ENCODE results near the gene PLCL1. TPM values are rescaled to one million over a fixed set of nuclear protein-coding genes. Genes with fewer than 3 reads are reported as not detected.

Gene PLCL1
- total RNA-seq, 1 experiment from 2014 or later: not detected

- H2AFZ ChIP-seq: no peak overlapping the region
Measured at GRCh38 chr2:197793456-197793855, 10.9 kb upstream of the PLCL1 start.

GRCh38 chr2:197795277-197795676 is 9.1 kb upstream of the PLCL1 start:
- Histone ChIP-seq H2AFZ (no peak overlapping the region), H3K4me3 (no peak overlapping the region), H3K36me3 (ENCODE audit: low read depth) (no peaks in the 10 kb centered on the region), H3K27me3 (ENCODE audit: insufficient read depth, low read depth) (no peaks in the 10 kb centered on the region), H3K9me3 (ENCODE audit: insufficient read depth, low read depth) (no peaks in the 10 kb centered on the region), H3K9me2 (ENCODE audit: insufficient read depth) (no peaks in the 10 kb centered on the region), H3K4me2 (no peak overlapping the region), H4K20me1 (ENCODE audit: insufficient read depth) (no peaks in the 10 kb centered on the region), H3K4me1 (replicated peaks; ENCODE audit: insufficient read depth) (no peaks in the 10 kb centered on the region), H3K79me2 (ENCODE audit: low read depth) (no peaks in the 10 kb centered on the region), H3F3A (ENCODE audit: insufficient read depth, low read depth) (no peaks in the 10 kb centered on the region; the same call in 1 of the 2 replicates), H3K27ac (no peak overlapping the region)
- intact Hi-C loops (cut with micrococcal nuclease; ENCODE audit: unreplicated experiment): no loop called here
- POLR2A ChIA-PET (ENCODE audit: unreplicated experiment): no interaction called here
- CTCF ChIA-PET: no interaction called here
- TF ChIP-seq EZH2 (IDR thresholded peaks at IDR 0.05; ENCODE audit: low read depth) (no peak), CTCF (conservative IDR thresholded peaks at IDR 0.05) (no peak)
- no peak for DNase-seq
- no TSS peak for BruUV-seq (replicated peaks)

More at GRCh38 chr2:197793456-197793855, 10.9 kb upstream of the PLCL1 start:
- no peak overlapping the region for H3K4me2 ChIP-seq
- H3K27ac ChIP-seq: no peak overlapping the region
- no peaks in the 10 kb centered on the region for H4K20me1 ChIP-seq (ENCODE audit: insufficient read depth)
- ChIA-PET CTCF (no interaction called here), POLR2A (ENCODE audit: unreplicated experiment) (no interaction called here)
- no peaks in the 10 kb centered on the region for H3K9me2 ChIP-seq (ENCODE audit: insufficient read depth)
- BruUV-seq (replicated peaks): no TSS peak
- no peaks in the 10 kb centered on the region for H3K27me3 ChIP-seq (ENCODE audit: insufficient read depth, low read depth)
- no peak for DNase-seq
- no peaks in the 10 kb centered on the region for H3K9me3 ChIP-seq (ENCODE audit: insufficient read depth, low read depth)
- H3K4me3 ChIP-seq: no peak overlapping the region
- no peak for TF ChIP-seq CTCF (conservative IDR thresholded peaks at IDR 0.05)
- no peak for TF ChIP-seq EZH2 (IDR thresholded peaks at IDR 0.05; ENCODE audit: low read depth)
- no peaks in the 10 kb centered on the region for H3K79me2 ChIP-seq (ENCODE audit: low read depth)
- H3K36me3 ChIP-seq (ENCODE audit: low read depth): no peaks in the 10 kb centered on the region
- intact Hi-C loops (cut with micrococcal nuclease; ENCODE audit: unreplicated experiment): no loop called here
- H3K4me1 ChIP-seq (replicated peaks; ENCODE audit: insufficient read depth): no peaks in the 10 kb centered on the region
- no peaks in the 10 kb centered on the region; the same call in 1 of the 2 replicates for H3F3A ChIP-seq (ENCODE audit: insufficient read depth, low read depth)

- no peaks in the 10 kb centered on the region; the same call in 1 of the 2 replicates for H3K9me3 ChIP-seq (ENCODE audit: insufficient read depth, low read depth)
- ChIA-PET POLR2A (ENCODE audit: unreplicated experiment) (no interaction called here), CTCF (no interaction called here)
- H3K27ac ChIP-seq: no peak overlapping the region
- H3K36me3 ChIP-seq (ENCODE audit: low read depth): no peaks in the 10 kb centered on the region
- no TSS peak for BruUV-seq (replicated peaks)
- TF ChIP-seq EZH2 (IDR thresholded peaks at IDR 0.05; ENCODE audit: low read depth): no peak
- H3K4me2 ChIP-seq: no peak overlapping the region
- no peak overlapping the region for H2AFZ ChIP-seq
- H3K4me1 ChIP-seq (replicated peaks; ENCODE audit: insufficient read depth): no peaks in the 10 kb centered on the region
- DNase-seq: no peak
- no peaks in the 10 kb centered on the region for H3F3A ChIP-seq (ENCODE audit: insufficient read depth, low read depth)
- H4K20me1 ChIP-seq (ENCODE audit: insufficient read depth): no peaks in the 10 kb centered on the region
- no peaks in the 10 kb centered on the region for H3K27me3 ChIP-seq (ENCODE audit: insufficient read depth, low read depth)
- no peaks in the 10 kb centered on the region for H3K9me2 ChIP-seq (ENCODE audit: insufficient read depth)
- no peaks in the 10 kb centered on the region for H3K79me2 ChIP-seq (ENCODE audit: low read depth)
- intact Hi-C loops (cut with micrococcal nuclease; ENCODE audit: unreplicated experiment): no loop called here
- no peak overlapping the region for H3K4me3 ChIP-seq
Measured at GRCh38 chr2:197798187-197798586, 6.2 kb upstream of the PLCL1 start.

- CTCF ChIA-PET: no interaction called here
Measured at GRCh38 chr2:197799068-197799467, 5.3 kb upstream of the PLCL1 start.

More at GRCh38 chr2:197799068-197799467, 5.3 kb upstream of the PLCL1 start:
- Histone ChIP-seq H3K9me2 (ENCODE audit: insufficient read depth) (no peaks in the 10 kb centered on the region), H3K4me3 (no peak overlapping the region), H3K36me3 (ENCODE audit: low read depth) (no peaks in the 10 kb centered on the region), H3K27me3 (ENCODE audit: insufficient read depth, low read depth) (peaks cover 4% of the 10 kb centered on the region), H3K4me2 (no peak overlapping the region), H2AFZ (no peak overlapping the region), H3K4me1 (replicated peaks; ENCODE audit: insufficient read depth) (no peaks in the 10 kb centered on the region), H3K79me2 (ENCODE audit: low read depth) (no peaks in the 10 kb centered on the region), H3K27ac (no peak overlapping the region), H3K9me3 (ENCODE audit: insufficient read depth, low read depth) (no peaks in the 10 kb centered on the region; the same call in 1 of the 2 replicates), H3F3A (ENCODE audit: insufficient read depth, low read depth) (no peaks in the 10 kb centered on the region), H4K20me1 (ENCODE audit: insufficient read depth) (no peaks in the 10 kb centered on the region)
- DNase-seq: no peak
- POLR2A ChIA-PET (ENCODE audit: unreplicated experiment): no interaction called here
- no TSS peak for BruUV-seq (replicated peaks)
- TF ChIP-seq CTCF (conservative IDR thresholded peaks at IDR 0.05) (no peak), EZH2 (IDR thresholded peaks at IDR 0.05; ENCODE audit: low read depth) (no peak)
- intact Hi-C loops (cut with micrococcal nuclease; ENCODE audit: unreplicated experiment): no loop called here

All from PC-9 (cell line).